ENCODE measurements around the gene MRTO4. TPM values are rescaled to one million over a fixed set of nuclear protein-coding genes. Genes with fewer than 3 reads are reported as not detected.

MRTO4 gene
- total and polyA plus RNA-seq, 10 of the 15 experiments (the other 5 are each of a cell fraction or from before 2014, with no cell fraction given) = 43.5 to 99.5 (median 69.7) TPM

GRCh38 chr1:19232524-19232846, 19.1 kb upstream of the MRTO4 start:
- Histone ChIP-seq H3K9me3 (replicated peaks; ENCODE audit: control insufficient read depth, insufficient read depth, low read length) (no peaks in the 10 kb centered on the region), H3K27me3 (replicated peaks in 1 of 2; ENCODE audit: control insufficient read depth in 2 of 2, insufficient read depth in 2 of 2, low read length in 1 of 2) (no peaks in the 10 kb centered on the region), H3K27ac (ENCODE audit: control insufficient read depth, insufficient read depth) (no peak overlapping the region), H3K36me3 (ENCODE audit: control insufficient read depth in 2 of 2, insufficient read depth in 2 of 2, low read length in 1 of 2) (peaks cover 21 to 33% of the 10 kb centered on the region in 2 experiments), H3K9ac (ENCODE audit: control insufficient read depth, insufficient read depth, low read length) (no peak overlapping the region), H3K4me2 (ENCODE audit: control insufficient read depth, insufficient read depth) (no peak overlapping the region), H2AFZ (ENCODE audit: control insufficient read depth, low read depth, low read length) (no peak overlapping the region), H3K4me1 (ENCODE audit: control insufficient read depth, insufficient read depth, low read length) (no peaks in the 10 kb centered on the region), H3K4me3 (no peak overlapping the region), H3K79me2 (ENCODE audit: control insufficient read depth, insufficient read depth, low read length) (no peaks in the 10 kb centered on the region), H4K20me1 (ENCODE audit: control insufficient read depth, insufficient read depth) (no peaks in the 10 kb centered on the region)
- ChIA-PET CTCF (no interaction called here), POLR2A (no interaction called here), SMC1A (ENCODE audit: uncharacterized antibody, unreplicated experiment) (no interaction called here), RAD21 (ENCODE audit: unreplicated experiment) (no interaction called here)
- intact Hi-C loops (cut with micrococcal nuclease; ENCODE audit: unreplicated experiment) (no loop called here), in situ Hi-C loops (cut with MboI) (no loop called here)
- no peak for DNase-seq (ENCODE audit: low read depth, low spot score)
- ATAC-seq = no peak
- no peak for FAIRE-seq
- TF ChIP-seq RAD21 (IDR thresholded peaks at IDR 0.05; ENCODE audit: insufficient read depth, low read depth, low read length) (no peak), DPF2 (IDR thresholded peaks at IDR 0.05) (no peak), IRF3 (IDR thresholded peaks at IDR 0.05) (no peak)
- BruUV-seq (replicated peaks) = no TSS peak

DNA sequence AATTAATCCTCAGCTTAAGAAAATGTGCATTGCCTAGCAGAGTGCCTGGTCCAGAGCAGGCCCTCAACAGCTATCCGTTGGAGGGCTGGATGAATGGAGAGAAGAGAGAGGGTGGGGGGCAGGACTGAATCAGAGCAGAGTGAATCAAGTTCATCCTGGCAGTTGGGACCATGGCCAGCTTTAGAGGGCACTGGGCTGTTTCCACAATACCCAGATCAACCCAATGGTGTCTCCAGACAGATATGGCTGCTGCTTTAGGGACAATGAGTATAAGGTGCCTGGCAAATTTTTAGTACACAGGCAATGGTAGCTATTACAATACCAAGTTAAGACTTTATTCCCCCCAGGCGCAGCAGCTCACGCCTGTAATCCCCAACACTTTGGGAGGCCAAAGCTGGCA, 17.4 kb upstream of the MRTO4 start:
- ChIA-PET POLR2A (interaction anchor here (0.5 kb wide), 2 partner anchors 34 to 1979 kb away, joined by 3 to 5 read pairs; no protein-coding TSS in a partner anchor), SMC1A (ENCODE audit: uncharacterized antibody, unreplicated experiment) (no interaction called here), CTCF (interaction anchor here (1.0 to 1.8 kb wide), 3 partner anchors 12 to 54 kb away, joined by 3 to 4 read pairs (median 4); no protein-coding TSS in a partner anchor), RAD21 (ENCODE audit: unreplicated experiment) (no interaction called here)
- Histone ChIP-seq H3K27ac (ENCODE audit: control insufficient read depth, insufficient read depth) (no peak overlapping the region), H3K9me3 (replicated peaks; ENCODE audit: control insufficient read depth, insufficient read depth, low read length) (no peaks in the 10 kb centered on the region), H3K27me3 (replicated peaks in 1 of 2; ENCODE audit: control insufficient read depth in 2 of 2, insufficient read depth in 2 of 2, low read length in 1 of 2) (no peaks in the 10 kb centered on the region), H3K79me2 (ENCODE audit: control insufficient read depth, insufficient read depth, low read length) (no peaks in the 10 kb centered on the region), H3K4me2 (ENCODE audit: control insufficient read depth, insufficient read depth) (no peak overlapping the region), H3K4me3 (no peak overlapping the region), H2AFZ (ENCODE audit: control insufficient read depth, low read depth, low read length) (no peak overlapping the region), H3K4me1 (ENCODE audit: control insufficient read depth, insufficient read depth, low read length) (no peaks in the 10 kb centered on the region), H3K36me3 (ENCODE audit: control insufficient read depth in 2 of 2, insufficient read depth in 2 of 2, low read length in 1 of 2) (peaks cover 29 to 43% of the 10 kb centered on the region in 2 experiments), H3K9ac (ENCODE audit: control insufficient read depth, insufficient read depth, low read length) (no peak overlapping the region), H4K20me1 (ENCODE audit: control insufficient read depth, insufficient read depth) (no peaks in the 10 kb centered on the region)
- in situ Hi-C loops (cut with MboI) (no loop called here), intact Hi-C loops (cut with micrococcal nuclease; ENCODE audit: unreplicated experiment) (no loop called here)
- WGBS (ENCODE audit: insufficient coverage, insufficient replicate concordance, low lambda C conversion rate, missing lambda C conversion rate) = 87% methylated on average over 3 of the region's 3 CpGs
- FAIRE-seq (no peak), DNase-seq (ENCODE audit: low read depth, low spot score) (no peak), ATAC-seq (no peak)
- TF ChIP-seq HCFC1 (IDR thresholded peaks at IDR 0.05; ENCODE audit: low read length) (no peak), PML (IDR thresholded peaks at IDR 0.05; ENCODE audit: low read length) (no peak), IKZF1 (conservative IDR thresholded peaks at IDR 0.05) (no peak), ZZZ3 (IDR thresholded peaks at IDR 0.05; ENCODE audit: control insufficient read depth, insufficient read length, low read depth) (no peak)
- no TSS peak for BruUV-seq (replicated peaks)

Measured in GM12878 (cell line).